DMS114 treated with DMSO at 0.1 percent for 48 hours (cell line): ENCODE measurements around the gene IKZF2.

Experiments
- DNase-seq: peaks from one replicate; lab custom pipeline; 2025; ENCODE audit not compliant: unreplicated experiment; lab: John Stamatoyannopoulos, UW

The IKZF2 gene

DNA sequence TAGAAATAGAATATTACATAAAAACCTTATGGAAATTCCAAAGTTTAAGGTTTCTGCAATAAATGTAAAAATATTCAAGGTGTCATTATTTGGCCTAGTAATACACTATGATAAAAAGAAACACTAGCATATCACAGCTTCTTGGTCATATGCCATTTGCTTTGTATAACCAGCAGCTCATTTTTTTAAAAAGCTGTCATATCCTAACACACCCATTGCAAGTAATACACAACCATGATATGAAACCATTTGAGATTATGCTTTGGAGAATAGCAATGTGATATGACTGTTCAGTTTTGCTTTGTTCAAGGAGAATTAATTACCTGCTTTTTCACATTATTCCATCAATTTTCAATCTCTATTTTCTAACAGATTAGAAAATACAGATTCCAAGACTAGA lies 149.0 kb downstream of the IKZF2 start:
- DNase-seq, result no peak

DNA sequence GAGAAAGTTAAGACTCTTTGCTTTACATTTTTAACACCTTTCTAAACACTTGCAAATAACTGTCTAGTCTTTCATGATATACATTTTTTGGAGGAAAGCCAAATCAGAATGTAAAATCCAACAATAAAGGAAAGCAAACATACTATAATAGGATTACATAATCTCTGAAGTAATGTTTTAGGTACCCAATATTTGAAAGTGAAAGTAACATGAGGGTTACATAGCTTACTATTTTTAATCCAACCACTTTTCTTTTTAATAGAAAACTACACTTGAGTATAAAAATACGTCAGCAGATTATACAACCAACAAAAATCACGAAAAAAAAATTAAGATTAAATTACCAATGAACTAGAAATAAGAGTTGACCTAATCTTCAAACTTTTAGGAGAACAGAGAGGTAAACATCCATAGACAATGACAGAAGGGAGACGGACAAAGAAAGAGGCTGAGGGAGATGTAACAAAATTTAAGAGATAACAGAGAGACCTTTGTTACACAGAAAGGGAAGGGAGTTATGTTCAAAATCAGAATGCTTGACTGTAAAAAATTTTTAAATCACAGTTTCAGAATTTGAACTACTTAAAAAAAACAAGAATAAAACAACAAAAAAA lies 150.0 kb downstream of the IKZF2 start:
- no peak for DNase-seq

DNA sequence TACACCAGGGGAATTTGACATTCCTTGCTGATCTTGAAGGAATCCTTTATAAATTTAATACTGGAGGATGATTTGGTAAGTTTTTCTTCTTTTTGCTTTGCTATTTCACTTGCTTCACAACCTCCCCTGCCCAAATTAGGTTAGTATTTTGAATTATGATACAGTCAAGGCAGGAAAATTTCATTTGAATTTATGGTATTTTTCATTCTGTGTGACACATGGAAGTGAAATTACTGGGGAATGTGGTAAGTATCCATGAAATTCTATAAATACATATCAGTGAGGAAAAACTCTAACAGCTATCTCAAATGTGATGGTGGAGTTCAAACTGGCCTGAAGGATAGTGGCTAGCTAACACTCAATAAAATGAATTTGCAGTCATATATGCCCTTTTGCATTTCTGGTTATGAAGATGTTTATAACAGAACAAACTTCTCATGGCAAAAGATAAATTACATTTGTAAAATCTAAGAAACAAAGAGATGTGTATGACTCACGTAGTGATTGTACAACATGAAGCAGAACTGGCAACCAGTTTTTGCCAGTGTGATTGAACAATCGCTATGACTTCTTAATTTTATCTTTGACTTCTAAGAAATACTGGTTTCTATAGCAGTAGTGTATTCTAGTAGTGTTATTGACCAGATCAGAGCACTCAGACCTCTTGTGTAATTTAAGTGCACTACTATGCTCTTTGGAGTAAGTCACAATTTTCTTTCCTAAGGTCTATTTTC lies 152.6 kb downstream of the IKZF2 start:
- DNase-seq, result no peak

DNA sequence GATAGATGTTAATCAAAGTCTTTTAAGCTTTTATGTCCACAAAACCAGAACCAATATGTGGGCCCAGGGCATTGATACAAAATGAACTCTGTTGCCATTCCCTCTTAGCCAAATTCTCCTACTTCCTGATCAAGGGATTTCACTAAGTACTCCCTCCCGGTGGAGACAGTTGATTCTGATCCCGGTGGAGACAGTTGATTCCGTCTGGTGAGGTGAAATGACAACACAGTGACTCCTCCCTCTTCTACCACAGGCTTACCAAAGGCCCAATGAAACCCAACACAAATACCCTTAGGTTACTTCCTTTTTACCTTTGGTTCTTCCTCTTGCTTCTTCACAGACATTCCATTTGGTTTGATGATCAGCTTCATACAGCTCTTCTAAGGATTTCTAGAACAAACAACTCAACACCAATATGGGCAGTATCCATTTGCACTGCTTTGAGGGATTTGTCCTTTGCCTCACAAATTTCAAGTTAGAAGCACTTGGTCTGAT lies 153.8 kb downstream of the IKZF2 start:
- no peak for DNase-seq

DNA sequence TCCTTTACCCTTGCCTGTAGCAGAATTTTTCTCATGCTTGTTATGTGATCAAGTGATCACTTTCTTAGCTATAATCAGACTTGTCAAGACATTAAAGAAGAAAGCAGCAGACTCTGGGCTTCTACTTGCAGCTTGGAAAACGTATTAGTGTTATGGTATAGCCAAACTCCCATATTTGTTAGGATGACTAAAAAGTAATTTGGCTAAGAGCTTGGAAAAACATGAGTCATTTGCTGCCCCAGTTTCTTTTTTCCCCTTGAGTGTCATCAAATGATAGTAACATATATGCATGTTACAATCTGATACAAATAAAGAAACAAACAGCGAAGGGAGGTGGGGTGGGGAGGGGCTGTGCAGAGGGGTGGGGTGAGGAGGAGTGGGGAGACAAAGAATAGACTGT lies 155.5 kb downstream of the IKZF2 start:
- DNase-seq, result no peak

DNA sequence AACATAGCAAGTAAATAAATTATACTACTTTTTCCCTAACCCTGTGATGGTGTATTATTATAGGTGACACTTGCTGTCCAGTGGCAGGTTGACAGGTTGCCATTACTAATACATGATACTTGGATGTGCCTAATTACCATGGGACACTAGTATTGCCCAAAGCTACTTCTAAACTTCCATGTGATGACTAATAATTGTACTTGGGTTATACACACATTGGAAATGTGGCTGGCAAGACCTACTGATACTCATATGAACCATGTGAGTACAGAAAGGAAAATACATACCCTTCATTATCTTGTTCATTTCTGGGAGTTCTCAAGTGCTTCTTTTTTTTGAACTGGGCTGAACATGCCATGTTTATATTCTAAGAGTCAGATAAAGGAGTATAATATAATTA lies 156.4 kb downstream of the IKZF2 start:
- no peak for DNase-seq

DNA sequence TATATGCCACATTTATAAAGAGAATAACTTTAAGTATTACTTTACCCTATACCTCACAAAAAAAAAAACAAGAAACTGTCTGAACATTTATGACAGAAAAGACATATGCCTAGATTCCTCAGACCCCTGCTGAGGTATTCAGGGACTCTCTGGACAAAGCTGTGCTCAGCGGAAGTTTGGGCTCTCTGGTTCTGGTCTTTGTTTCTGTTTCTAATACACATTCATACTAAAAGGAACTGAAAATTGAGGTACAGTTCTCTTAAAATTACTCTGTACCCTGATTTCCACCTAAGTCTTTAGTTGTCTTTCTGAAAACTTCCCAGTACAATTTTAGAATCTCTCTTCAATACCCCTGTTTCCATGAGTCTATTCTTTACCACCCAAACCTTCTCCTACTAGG lies 160.3 kb downstream of the IKZF2 start:
- no peak for DNase-seq

DNA sequence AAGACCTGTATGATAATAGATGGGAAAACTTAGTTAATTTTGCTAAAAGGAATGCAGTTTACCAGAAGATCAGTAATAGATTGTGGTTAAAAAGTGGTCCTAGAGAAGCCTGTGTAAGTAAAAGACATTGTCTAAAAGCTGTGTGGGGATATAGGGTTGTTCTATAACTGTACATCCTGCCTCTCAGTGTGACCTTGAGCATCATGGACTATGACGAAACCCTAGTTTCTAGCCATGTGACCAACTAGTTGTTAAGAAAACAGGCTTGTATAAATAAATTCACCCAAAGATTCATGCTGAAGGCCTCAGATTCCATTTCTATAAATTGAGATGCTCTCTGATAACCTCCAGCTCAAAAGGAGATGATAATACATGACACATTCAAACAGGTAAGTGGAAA lies 160.7 kb downstream of the IKZF2 start:
- DNase-seq, result no peak

DNA sequence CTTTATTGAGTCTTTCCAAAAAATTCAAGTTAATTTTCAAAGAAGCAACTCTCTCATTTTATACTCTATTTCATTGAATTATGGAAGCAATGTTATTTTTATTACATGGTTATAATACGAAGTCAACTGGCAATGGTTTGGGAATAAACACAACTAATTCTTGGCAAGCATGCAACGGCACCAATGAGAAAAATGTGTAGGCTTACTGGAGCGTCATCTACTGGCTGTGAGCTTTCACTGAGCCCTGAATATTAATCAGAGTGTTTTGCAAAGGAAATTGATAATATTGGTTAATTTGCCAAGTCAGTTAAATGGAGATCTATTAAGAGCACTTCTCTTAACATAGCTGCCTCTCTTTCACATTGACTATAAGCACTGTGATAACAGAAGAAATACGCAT lies 163.9 kb downstream of the IKZF2 start:
- no peak for DNase-seq

DNA sequence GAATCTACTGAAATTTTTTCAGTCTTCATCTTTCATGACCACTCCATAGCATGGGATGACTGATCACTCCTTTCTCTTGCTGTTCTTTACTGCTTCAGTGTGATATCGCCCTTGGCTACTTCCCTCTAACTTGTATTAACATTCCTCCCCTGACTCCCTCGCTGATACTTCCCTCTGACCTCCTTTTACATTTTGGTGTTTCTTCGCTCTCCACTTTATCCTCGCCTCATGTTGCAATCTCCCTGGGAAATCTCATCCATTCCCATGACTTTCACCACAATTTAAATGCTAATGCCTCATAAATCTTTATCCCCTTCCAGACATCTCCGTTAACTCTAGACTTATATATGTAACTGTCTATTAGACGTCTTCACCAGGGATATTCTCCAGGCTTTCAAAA lies 167.3 kb downstream of the IKZF2 start:
- DNase-seq, result no peak

DNA sequence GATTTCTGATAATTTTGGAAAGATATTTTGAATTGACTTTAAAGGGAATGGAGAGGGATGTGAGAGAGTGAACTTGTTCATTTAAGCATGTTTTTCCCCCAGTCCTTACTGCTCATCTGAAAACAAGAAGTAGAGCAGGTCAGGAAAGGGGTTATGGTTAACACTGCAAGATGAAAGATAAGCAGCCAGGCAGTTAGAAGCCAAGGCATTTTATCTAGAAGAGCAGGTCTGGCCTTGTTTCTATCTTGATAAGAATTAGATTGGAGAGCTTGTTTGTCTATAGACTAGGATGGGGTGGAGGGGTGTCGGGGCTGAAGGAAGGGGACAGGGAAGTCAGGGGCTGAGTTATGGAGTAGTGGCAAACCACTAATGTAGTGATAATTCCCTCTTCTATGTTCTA lies 171.6 kb downstream of the IKZF2 start:
- DNase-seq, result no peak

DNA sequence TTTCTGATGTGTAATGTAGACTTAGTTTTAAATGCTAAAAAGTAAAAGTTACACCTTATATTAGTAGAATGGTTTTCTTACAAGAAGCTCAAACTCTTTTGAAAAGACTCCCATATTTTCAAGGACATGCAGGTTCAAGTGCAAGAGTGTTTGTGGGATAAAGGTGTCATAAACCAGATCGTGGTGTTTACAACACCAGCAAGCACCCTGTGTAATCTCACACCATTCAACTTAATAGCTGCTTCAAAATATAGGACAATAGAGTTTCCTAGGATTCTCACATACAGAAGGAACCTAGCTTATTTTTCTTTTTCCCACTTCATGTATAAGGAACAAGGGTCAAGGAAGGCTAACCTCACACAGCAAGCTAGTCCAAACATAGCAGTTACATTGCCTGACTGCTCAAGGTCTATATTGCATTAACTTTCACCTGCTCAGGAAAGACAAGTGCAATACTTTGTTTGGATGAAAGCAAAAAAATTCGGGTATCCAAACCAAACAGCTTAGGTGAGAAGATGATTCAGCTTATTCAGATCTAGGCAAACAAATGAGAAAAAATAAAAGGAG lies 172.3 kb downstream of the IKZF2 start:
- DNase-seq, result no peak

DNA sequence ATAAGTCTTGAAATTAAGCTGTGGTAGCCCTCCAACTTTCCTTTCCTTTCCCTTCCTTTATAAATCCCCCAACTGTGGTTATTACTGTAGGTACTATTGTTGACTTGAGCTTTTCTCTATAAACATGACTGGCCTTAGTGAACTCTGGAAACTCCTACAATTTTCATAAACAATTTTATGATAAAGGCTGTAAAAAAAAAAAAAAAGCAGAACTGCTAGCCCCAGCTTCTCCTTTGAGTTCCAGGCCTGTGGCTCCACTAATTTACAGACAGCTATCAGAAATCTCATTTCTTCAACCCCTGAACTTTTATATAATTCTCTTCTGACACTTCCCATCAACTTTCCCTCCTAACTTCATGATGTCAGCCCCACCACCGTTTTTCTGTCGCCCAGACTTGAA lies 174.3 kb downstream of the IKZF2 start:
- DNase-seq, result no peak

DNA sequence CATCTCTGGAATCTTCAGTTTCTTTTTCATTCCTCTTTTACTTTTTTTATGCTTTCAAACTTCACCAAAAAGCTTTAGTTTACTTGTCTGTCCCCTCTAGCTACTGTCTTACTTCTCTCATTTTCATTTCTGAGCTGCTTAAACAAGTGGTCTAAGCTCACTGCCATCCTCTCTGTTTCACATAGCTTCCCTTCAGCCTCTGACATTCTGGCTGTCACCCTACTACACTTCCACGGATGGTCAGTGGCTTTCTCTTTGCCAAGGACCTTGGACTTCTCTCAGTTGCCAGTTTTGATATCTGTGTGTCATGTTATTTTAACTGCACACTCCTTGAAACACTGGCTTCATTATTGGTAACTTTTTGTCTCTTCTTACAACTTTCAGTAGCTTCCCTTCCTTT lies 176.1 kb downstream of the IKZF2 start:
- no peak for DNase-seq

DNA sequence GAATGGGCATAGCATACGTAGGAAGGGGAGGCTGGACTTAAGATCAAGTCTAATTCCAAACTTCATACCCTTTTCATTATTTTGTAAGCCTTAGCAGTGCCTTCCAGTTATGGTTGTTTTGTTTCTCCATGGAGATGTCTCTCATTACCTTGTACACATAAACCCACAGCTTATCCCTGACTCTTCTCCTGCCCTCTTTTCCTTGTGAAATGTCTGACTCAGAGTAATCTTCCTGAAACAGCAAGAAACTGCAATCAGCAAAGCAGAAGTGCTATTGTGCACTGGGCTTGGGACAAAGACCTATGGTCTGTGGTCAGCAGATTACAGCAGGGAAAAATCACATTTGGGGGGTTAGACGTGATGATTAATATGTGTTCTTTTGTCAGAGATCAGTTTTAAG lies 176.7 kb downstream of the IKZF2 start:
- DNase-seq, result no peak

DNA sequence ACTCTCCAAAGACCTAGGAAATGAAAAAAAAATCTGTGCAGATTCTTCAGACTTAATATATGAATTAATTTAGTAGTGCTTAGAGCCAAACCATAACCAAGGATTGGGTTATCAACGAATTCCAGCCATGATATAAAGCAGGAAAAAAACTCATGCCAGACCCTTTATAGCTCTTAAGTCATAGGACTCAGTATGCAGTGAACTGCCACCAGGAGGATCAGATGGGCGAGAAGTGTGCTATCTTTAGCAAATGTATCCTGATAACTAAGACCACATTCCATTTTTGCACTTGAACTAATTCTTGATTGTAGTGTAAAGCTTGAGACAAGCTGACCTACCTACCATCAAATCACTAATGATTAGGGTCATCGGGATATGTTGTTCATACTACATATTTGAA lies 178.1 kb downstream of the IKZF2 start:
- no peak for DNase-seq

DNA sequence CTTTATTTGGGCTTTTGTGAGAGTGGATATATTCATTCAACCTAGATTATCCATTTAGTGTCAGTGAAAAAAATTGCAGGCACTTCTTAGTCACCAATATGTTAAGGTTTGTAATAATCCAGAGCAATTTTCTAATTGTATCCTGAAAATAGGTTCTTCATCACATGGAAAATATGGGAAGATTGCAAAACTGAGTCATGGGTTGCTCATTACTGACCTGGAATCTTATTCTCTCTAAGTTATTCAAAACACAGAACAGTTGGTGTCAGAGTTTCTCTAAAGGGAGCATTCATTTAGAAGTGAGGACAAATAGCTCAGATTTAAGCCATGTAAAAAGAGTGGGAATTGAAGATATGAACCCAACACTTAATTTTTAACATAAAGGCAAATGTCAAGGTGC lies 181.3 kb downstream of the IKZF2 start:
- DNase-seq, result no peak

DNA sequence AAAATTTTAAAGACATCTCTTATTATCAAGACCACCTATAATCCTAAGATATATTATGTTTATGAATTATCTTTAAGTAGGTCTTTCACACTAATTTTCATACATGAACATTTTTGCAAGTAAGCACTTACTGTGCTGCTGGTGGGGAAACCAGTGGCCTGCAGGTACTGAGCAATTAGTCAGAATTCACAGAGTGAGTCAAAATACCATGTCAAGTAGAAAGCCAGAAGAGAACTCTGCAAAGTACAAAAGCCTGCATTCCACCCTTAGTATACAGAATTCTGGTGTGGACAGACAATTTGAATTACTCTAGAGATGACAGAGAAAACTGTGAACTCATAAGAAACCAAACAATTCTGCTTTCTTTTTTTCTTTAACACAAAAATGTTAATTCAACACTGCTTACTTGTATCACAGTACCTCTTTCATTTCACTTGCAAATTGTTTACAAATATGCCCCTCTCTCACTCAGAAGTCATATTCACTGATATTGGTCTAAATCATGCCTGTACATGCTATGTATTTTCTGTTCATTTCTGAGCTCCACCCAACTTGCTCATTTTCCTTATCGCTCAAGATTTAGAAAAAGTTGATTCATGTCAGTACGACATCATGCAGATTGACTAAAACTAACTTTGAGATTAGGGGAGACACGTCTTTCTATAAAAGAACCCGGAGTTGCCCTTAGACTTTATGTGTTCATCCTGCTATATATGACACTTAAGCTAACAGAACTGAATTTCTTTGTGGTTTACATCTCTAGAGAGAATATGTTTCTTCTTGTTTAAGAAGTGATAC lies 182.9 kb downstream of the IKZF2 start:
- DNase-seq, result no peak

DNA sequence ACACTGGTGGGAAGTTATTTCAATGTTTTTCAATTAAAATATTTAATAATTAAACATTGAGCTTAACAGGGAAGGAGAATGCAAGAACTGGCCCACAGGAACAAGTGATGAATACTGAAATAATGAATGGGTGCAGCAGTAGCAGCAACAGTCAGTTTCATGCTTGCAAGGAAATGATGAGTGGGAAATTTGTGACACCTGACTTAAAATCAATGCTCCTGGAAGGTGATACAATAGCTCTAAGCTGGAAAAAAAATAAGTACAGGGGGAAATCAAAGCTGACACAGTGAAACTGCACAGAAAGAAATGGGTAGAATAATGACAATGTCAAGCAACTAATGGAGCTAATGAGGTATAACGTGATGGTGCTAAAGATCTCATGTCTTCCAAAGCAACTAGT lies 184.5 kb downstream of the IKZF2 start:
- DNase-seq, result no peak

DNA sequence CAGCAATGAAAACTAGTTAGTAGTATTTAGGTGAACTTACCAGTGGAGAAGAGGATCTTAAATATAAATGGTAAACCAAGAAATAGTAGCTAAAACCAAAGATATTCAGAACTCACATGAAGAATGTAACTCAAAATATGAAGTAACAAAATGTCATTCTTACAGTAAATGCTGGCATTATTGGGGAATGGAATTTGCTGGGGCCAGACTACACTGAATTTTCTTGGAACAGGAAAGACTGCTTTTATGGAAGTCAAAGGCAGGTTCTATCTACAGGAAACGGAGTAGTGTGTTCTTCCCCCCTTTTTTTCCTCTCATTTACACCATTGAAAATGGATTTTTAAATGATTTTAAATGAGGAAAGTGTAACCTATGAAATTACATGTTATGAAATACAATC lies 188.7 kb downstream of the IKZF2 start:
- DNase-seq, result no peak

DNA sequence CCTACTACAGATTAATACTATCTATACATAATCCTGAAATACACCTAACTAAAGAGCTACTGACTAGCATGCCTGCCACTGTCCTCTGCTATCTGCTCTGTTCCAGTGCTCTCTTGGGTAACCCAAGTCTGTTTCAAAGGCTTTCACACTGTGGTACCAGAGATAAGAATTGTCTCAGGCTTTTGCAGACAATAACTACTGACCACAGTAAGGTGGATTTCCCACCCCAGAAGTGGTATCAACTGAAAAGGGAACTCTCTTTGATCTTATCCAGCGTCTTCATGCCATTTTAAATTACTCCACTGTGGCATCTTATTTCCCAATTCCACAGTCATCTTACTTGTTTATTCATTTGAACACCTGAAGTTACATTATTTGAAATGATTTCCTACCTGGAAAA lies 190.2 kb downstream of the IKZF2 start:
- DNase-seq, result no peak

DNA sequence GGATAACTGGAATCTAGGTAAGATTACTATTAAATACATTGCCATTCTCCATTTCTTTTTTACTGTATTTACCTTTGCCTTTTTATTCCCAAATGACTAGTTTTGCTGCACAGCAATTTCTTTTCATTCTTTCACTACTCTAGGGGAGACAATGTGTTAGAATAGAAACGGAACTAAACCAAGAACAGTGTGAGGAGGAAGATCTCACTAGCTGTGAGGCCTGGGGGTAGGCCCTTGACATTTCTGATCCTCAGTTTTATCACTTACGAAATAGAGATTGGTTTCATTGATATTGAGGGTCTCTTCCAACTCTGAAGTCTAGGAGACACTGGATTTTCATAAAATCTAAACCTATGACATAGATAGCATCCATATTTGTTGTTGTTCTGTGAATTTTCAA lies 191.1 kb downstream of the IKZF2 start:
- DNase-seq, result no peak
